Vagina (tissue), 2 donors: ENCODE data around the gene ZSWIM3.

Source experiments
- POLR2AphosphoS5 ChIP-seq, 2 donors: sonication (generic); formaldehyde crosslinking; IDR thresholded peaks; one replicate each; pipeline ENCODE4 v1.9.0; 2017; ENCODE audit warnings: antibody characterized with exemption in 2 of 2, mild to moderate bottlenecking in 2 of 2, low read depth in 1 of 2; ENCODE audit not compliant: insufficient read depth in 1 of 2
- TF ChIP-seq, protein P1 (sequence below), 3 experiments: fragments of 450-650 bp in 2 of 3; fragments of 200-600 bp in 1 of 3; sonication (generic) in 1 of 3; IDR thresholded peaks; one replicate each; pipeline ENCODE4 v1.5.1; 2017 to 2019; ENCODE audit warnings: antibody characterized with exemption in 3 of 3, mild to moderate bottlenecking in 2 of 3, moderate library complexity in 2 of 3

DNA sequence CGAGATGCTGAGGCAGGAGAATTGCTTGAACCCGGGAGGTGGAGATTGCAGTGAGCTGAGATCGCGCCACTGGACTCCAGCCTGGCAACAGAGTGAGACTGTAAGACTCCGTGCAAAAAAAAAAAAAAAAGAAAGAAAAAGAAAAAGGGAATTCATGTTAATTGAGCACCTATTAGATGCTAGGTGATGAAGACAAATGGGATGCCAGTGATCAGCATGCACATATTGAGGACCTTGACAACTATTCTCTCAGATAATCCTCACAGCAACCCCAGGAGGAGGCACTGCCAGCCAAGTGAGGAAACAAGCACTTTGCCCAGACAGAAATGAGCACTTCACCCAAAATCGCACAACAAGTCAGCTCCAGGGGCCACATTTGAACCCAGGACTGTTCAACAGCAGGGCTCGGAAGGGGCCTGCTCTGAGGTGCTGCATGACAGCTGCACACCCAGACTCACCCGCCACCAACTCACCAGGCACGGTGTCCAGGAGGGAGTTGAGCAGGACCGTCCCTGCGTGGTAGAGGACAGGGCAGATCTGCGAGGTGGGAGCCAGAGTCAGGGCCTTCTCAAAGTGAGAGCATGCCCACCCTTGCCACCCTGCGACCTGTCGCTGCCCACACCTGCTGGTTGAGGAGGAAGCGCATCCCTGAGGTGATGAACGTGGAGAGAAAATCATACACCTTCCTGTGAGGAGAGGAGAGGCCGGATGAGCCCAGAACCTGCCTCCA lies 50.0 kb downstream of the ZSWIM3 start:
- TF ChIP-seq, protein P1, sequence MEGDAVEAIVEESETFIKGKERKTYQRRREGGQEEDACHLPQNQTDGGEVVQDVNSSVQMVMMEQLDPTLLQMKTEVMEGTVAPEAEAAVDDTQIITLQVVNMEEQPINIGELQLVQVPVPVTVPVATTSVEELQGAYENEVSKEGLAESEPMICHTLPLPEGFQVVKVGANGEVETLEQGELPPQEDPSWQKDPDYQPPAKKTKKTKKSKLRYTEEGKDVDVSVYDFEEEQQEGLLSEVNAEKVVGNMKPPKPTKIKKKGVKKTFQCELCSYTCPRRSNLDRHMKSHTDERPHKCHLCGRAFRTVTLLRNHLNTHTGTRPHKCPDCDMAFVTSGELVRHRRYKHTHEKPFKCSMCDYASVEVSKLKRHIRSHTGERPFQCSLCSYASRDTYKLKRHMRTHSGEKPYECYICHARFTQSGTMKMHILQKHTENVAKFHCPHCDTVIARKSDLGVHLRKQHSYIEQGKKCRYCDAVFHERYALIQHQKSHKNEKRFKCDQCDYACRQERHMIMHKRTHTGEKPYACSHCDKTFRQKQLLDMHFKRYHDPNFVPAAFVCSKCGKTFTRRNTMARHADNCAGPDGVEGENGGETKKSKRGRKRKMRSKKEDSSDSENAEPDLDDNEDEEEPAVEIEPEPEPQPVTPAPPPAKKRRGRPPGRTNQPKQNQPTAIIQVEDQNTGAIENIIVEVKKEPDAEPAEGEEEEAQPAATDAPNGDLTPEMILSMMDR (IDR thresholded peaks at IDR 0.05), result no peak
- no peak for TF ChIP-seq POLR2AphosphoS5 (IDR thresholded peaks at IDR 0.05; ENCODE audit: insufficient read depth in 1 of 2, low read depth in 1 of 2)
